ENCODE measurements around the gene TCEAL5.

Gene TCEAL5

GRCh38 chrX:103274284-103274683 is 2.3 kb downstream of the TCEAL5 start:
- Histone ChIP-seq H2AFZ (ENCODE audit: low read depth) (no peak overlapping the region), H3K36me3 (ENCODE audit: insufficient read depth) (no peaks in the 10 kb centered on the region), H3K4me3 (IDR thresholded peaks at IDR 0.05; ENCODE audit: insufficient read depth, low read depth, low read length) (no peak overlapping the region), H3K27ac (no peak overlapping the region), H3K27me3 (ENCODE audit: insufficient read depth, low read depth) (no peaks in the 10 kb centered on the region), H4K20me1 (ENCODE audit: insufficient read depth) (no peaks in the 10 kb centered on the region), H3K9ac (no peak overlapping the region), H3K79me2 (ENCODE audit: insufficient read depth, low read depth) (no peaks in the 10 kb centered on the region), H3K4me1 (ENCODE audit: low read depth, poor library complexity, severe bottlenecking) (no peaks in the 10 kb centered on the region), H3K4me2 (no peak overlapping the region)
- TF ChIP-seq CTCF (conservative IDR thresholded peaks at IDR 0.05; ENCODE audit: low read depth, low read length): no peak

- no peaks in the 10 kb centered on the region for H3K36me3 ChIP-seq (ENCODE audit: insufficient read depth)
Observed at GRCh38 chrX:103258275-103258674, 18.3 kb downstream of the TCEAL5 start.

GRCh38 chrX:103256651-103257050 is 19.9 kb downstream of the TCEAL5 start:
- Histone ChIP-seq H3K4me2 (no peak overlapping the region), H3K4me1 (ENCODE audit: low read depth, poor library complexity, severe bottlenecking) (peaks cover 7% of the 10 kb centered on the region), H3K9ac (no peak overlapping the region), H3K4me3 (IDR thresholded peaks at IDR 0.05; ENCODE audit: insufficient read depth, low read depth, low read length) (no peak overlapping the region), H3K27me3 (ENCODE audit: insufficient read depth, low read depth) (no peaks in the 10 kb centered on the region), H4K20me1 (ENCODE audit: insufficient read depth) (no peaks in the 10 kb centered on the region), H3K27ac (no peak overlapping the region), H3K36me3 (ENCODE audit: insufficient read depth) (no peaks in the 10 kb centered on the region), H3K79me2 (ENCODE audit: insufficient read depth, low read depth) (no peaks in the 10 kb centered on the region), H2AFZ (ENCODE audit: low read depth) (no peak overlapping the region)
- no peak for TF ChIP-seq CTCF (conservative IDR thresholded peaks at IDR 0.05; ENCODE audit: low read depth, low read length)

More at GRCh38 chrX:103258275-103258674, 18.3 kb downstream of the TCEAL5 start:
- Histone ChIP-seq H3K27ac (no peak overlapping the region), H3K4me2 (no peak overlapping the region), H3K9ac (no peak overlapping the region), H3K4me1 (ENCODE audit: low read depth, poor library complexity, severe bottlenecking) (peaks cover 7% of the 10 kb centered on the region), H3K27me3 (ENCODE audit: insufficient read depth, low read depth) (no peaks in the 10 kb centered on the region), H3K79me2 (ENCODE audit: insufficient read depth, low read depth) (no peaks in the 10 kb centered on the region), H3K4me3 (IDR thresholded peaks at IDR 0.05; ENCODE audit: insufficient read depth, low read depth, low read length) (no peak overlapping the region), H2AFZ (ENCODE audit: low read depth) (no peak overlapping the region), H4K20me1 (ENCODE audit: insufficient read depth) (no peaks in the 10 kb centered on the region)
- no peak for TF ChIP-seq CTCF (conservative IDR thresholded peaks at IDR 0.05; ENCODE audit: low read depth, low read length)

- Histone ChIP-seq H4K20me1 (ENCODE audit: insufficient read depth) (no peaks in the 10 kb centered on the region), H3K36me3 (ENCODE audit: insufficient read depth) (no peaks in the 10 kb centered on the region), H3K4me1 (ENCODE audit: low read depth, poor library complexity, severe bottlenecking) (peaks cover 7% of the 10 kb centered on the region), H2AFZ (ENCODE audit: low read depth) (peak within 1 kb of the TSS; percentile 100), H3K27me3 (ENCODE audit: insufficient read depth, low read depth) (no peaks in the 10 kb centered on the region), H3K79me2 (ENCODE audit: insufficient read depth, low read depth) (no peaks in the 10 kb centered on the region), H3K4me3 (IDR thresholded peaks at IDR 0.05; ENCODE audit: insufficient read depth, low read depth, low read length) (no peak within 1 kb of the TSS), H3K27ac (peak within 1 kb of the TSS; percentile 44), H3K4me2 (peak within 1 kb of the TSS; percentile 93), H3K9ac (peak within 1 kb of the TSS; percentile 71; the same call in 1 of the 2 replicates)
- no peak for TF ChIP-seq CTCF (conservative IDR thresholded peaks at IDR 0.05; ENCODE audit: low read depth, low read length)
Observed at GRCh38 chrX:103254921-103255493, 21.5 kb downstream of the TCEAL5 start, which contains the start of gene TCEAL8. TCEAL8 (minus strand) TSS chrX:103255155; CDS start chrX:103253979, 1,176 bp downstream.

Measured in KMS-11 (cell line).